Activated CD4-positive, alpha-beta memory T cell treated with anti-CD3 and anti-CD28 coated beads, Interleukin-2, amount 10 ng/mL, durations not matched to agents 7 days and 5 days (primary cell): ENCODE measurements around the gene TRIM45. TPM values are rescaled to one million over a fixed set of nuclear protein-coding genes. Genes with fewer than 3 reads are reported as not detected.

Experiments used
- CTCF ChIA-PET: fragments of 350-600 bp; sonication (Branson Sonifier 250); formaldehyde crosslinking; loops from one replicate; lab custom pipeline; 2021; ENCODE audit warnings: antibody characterized with exemption, inconsistent platforms; lab: Charles Lee
- POLR2A ChIA-PET: fragments of 350-600 bp; sonication (Branson Sonifier 250); formaldehyde crosslinking; loops from one replicate; lab custom pipeline; 2021; ENCODE audit warnings: antibody characterized with exemption; lab: Charles Lee
- DNase-seq: peaks from one replicate; pipeline ENCODE4 v3.0.0-alpha.2; 2020
- H3K27ac Mint-ChIP-seq: one replicate; pipeline ENCODE4 v1.8.0; 2021; ENCODE audit warnings: mild to moderate bottlenecking, mixed read lengths
- H3K27me3 Mint-ChIP-seq: one replicate; pipeline ENCODE4 v1.8.0; 2021; ENCODE audit warnings: mixed read lengths
- H3K36me3 Mint-ChIP-seq: one replicate; pipeline ENCODE4 v1.8.0; 2021; ENCODE audit warnings: low read depth, mixed read lengths
- H3K4me1 Mint-ChIP-seq: one replicate; pipeline ENCODE4 v1.8.0; 2021; ENCODE audit warnings: mixed read lengths
- H3K4me3 Mint-ChIP-seq: one replicate; pipeline ENCODE4 v1.8.0; 2021; ENCODE audit warnings: mild to moderate bottlenecking, mixed read lengths
- H3K9me3 Mint-ChIP-seq: one replicate; pipeline ENCODE4 v1.8.0; 2021; ENCODE audit warnings: mixed read lengths
- total RNA-seq, 2 experiments: library from RNA; stranded (reverse); gene quantifications; one replicate each; pipeline ENCODE4 v1.2.3, GENCODE V29; 2021

TRIM45 gene
- total RNA-seq, 2 experiments from 2014 or later: 0.55 to 0.78 TPM

- no peaks in the 10 kb centered on the region for H3K4me1 Mint-ChIP-seq
These were observed 24.5 kb upstream of the TRIM45 start for GRCh38 chr1:117146072-117146471.

GRCh38 chr1:117143871-117144270, 22.3 kb upstream of the TRIM45 start:
- no peak overlapping the region for H3K4me3 Mint-ChIP-seq
- no peaks in the 10 kb centered on the region for H3K36me3 Mint-ChIP-seq
- no peaks in the 10 kb centered on the region for H3K4me1 Mint-ChIP-seq
- H3K27ac Mint-ChIP-seq: no peak overlapping the region
- CTCF ChIA-PET: no interaction called here
- no peaks in the 10 kb centered on the region for H3K9me3 Mint-ChIP-seq
- no peak for DNase-seq
- POLR2A ChIA-PET: no interaction called here
- H3K27me3 Mint-ChIP-seq: peaks cover 12% of the 10 kb centered on the region

More at GRCh38 chr1:117146072-117146471, 24.5 kb upstream of the TRIM45 start:
- POLR2A ChIA-PET: no interaction called here
- H3K27me3 Mint-ChIP-seq: peaks cover 14% of the 10 kb centered on the region
- no peak overlapping the region for H3K27ac Mint-ChIP-seq
- no peaks in the 10 kb centered on the region for H3K36me3 Mint-ChIP-seq
- no peak for DNase-seq
- no peak overlapping the region for H3K4me3 Mint-ChIP-seq
- H3K9me3 Mint-ChIP-seq: no peaks in the 10 kb centered on the region
- CTCF ChIA-PET: no interaction called here

GRCh38 chr1:117143172-117143571, 21.6 kb upstream of the TRIM45 start:
- CTCF ChIA-PET: no interaction called here
- DNase-seq: no peak
- Mint-ChIP-seq H3K27ac (no peak overlapping the region), H3K4me1 (no peaks in the 10 kb centered on the region), H3K27me3 (peaks cover 12% of the 10 kb centered on the region), H3K9me3 (no peaks in the 10 kb centered on the region), H3K4me3 (no peak overlapping the region), H3K36me3 (no peaks in the 10 kb centered on the region)
- POLR2A ChIA-PET: no interaction called here

GRCh38 chr1:117142200-117142599, 20.7 kb upstream of the TRIM45 start:
- Mint-ChIP-seq H3K4me1 (no peaks in the 10 kb centered on the region), H3K27me3 (peaks cover 10% of the 10 kb centered on the region), H3K36me3 (no peaks in the 10 kb centered on the region), H3K9me3 (no peaks in the 10 kb centered on the region), H3K4me3 (no peak overlapping the region), H3K27ac (no peak overlapping the region)
- POLR2A ChIA-PET: no interaction called here
- CTCF ChIA-PET: no interaction called here
- DNase-seq: no peak

- CTCF ChIA-PET: no interaction called here
- peaks cover 8% of the 10 kb centered on the region for H3K27me3 Mint-ChIP-seq
- no peak for DNase-seq
- POLR2A ChIA-PET: no interaction called here
- no peaks in the 10 kb centered on the region for H3K9me3 Mint-ChIP-seq
- no peaks in the 10 kb centered on the region for H3K36me3 Mint-ChIP-seq
- no peak overlapping the region for H3K4me3 Mint-ChIP-seq
- H3K4me1 Mint-ChIP-seq: no peaks in the 10 kb centered on the region
- no peak overlapping the region for H3K27ac Mint-ChIP-seq
These were observed 17.0 kb upstream of the TRIM45 start for GRCh38 chr1:117138561-117138960.

GRCh38 chr1:117138106-117138505, 16.6 kb upstream of the TRIM45 start:
- no peak for DNase-seq
- Mint-ChIP-seq H3K9me3 (no peaks in the 10 kb centered on the region), H3K4me3 (no peak overlapping the region), H3K36me3 (no peaks in the 10 kb centered on the region), H3K27me3 (peaks cover 8% of the 10 kb centered on the region), H3K4me1 (no peaks in the 10 kb centered on the region), H3K27ac (no peak overlapping the region)
- ChIA-PET CTCF (interaction anchor here (0.7 kb wide), 1 partner anchor 9 kb away, joined by 4 read pairs; no protein-coding TSS in a partner anchor), POLR2A (no interaction called here)

GRCh38 chr1:117137281-117137855, 15.8 kb upstream of the TRIM45 start:
- DNase-seq: no peak
- POLR2A ChIA-PET: no interaction called here
- no peak overlapping the region for H3K4me3 Mint-ChIP-seq
- no peak overlapping the region for H3K27ac Mint-ChIP-seq
- no peaks in the 10 kb centered on the region for H3K9me3 Mint-ChIP-seq
- H3K4me1 Mint-ChIP-seq: no peaks in the 10 kb centered on the region
- H3K27me3 Mint-ChIP-seq: peaks cover 8% of the 10 kb centered on the region
- CTCF ChIA-PET: interaction anchor here (0.7 to 1.1 kb wide), 2 partner anchors 9 to 412 kb away, joined by 3 to 4 read pairs; no protein-coding TSS in a partner anchor
- H3K36me3 Mint-ChIP-seq: no peaks in the 10 kb centered on the region

- Mint-ChIP-seq H3K4me1 (no peaks in the 10 kb centered on the region), H3K27ac (no peak overlapping the region), H3K4me3 (no peak overlapping the region), H3K27me3 (peaks cover 10% of the 10 kb centered on the region), H3K9me3 (no peaks in the 10 kb centered on the region), H3K36me3 (no peaks in the 10 kb centered on the region)
- DNase-seq: no peak
- POLR2A ChIA-PET: no interaction called here
- CTCF ChIA-PET: interaction anchor here (1.1 kb wide), 1 partner anchor 412 kb away, joined by 3 read pairs; no protein-coding TSS in a partner anchor
These were observed 15.2 kb upstream of the TRIM45 start for GRCh38 chr1:117136749-117137148.

- POLR2A ChIA-PET: no interaction called here
- no peak overlapping the region for H3K27ac Mint-ChIP-seq
These were observed 13.8 kb upstream of the TRIM45 start for GRCh38 chr1:117135329-117135728.

GRCh38 chr1:117130526-117130925, 9.0 kb upstream of the TRIM45 start:
- ChIA-PET CTCF (no interaction called here), POLR2A (no interaction called here)
- H3K9me3 Mint-ChIP-seq: no peaks in the 10 kb centered on the region
- H3K27me3 Mint-ChIP-seq: peaks cover 25% of the 10 kb centered on the region
- no peaks in the 10 kb centered on the region for H3K4me1 Mint-ChIP-seq
- H3K27ac Mint-ChIP-seq: no peak overlapping the region
- no peaks in the 10 kb centered on the region for H3K36me3 Mint-ChIP-seq
- H3K4me3 Mint-ChIP-seq: no peak overlapping the region
- no peak for DNase-seq

More at GRCh38 chr1:117135329-117135728, 13.8 kb upstream of the TRIM45 start:
- CTCF ChIA-PET: no interaction called here
- Mint-ChIP-seq H3K27me3 (peaks cover 10% of the 10 kb centered on the region), H3K4me1 (no peaks in the 10 kb centered on the region), H3K36me3 (no peaks in the 10 kb centered on the region), H3K9me3 (no peaks in the 10 kb centered on the region), H3K4me3 (no peak overlapping the region)
- no peak for DNase-seq

GRCh38 chr1:117128323-117129079, 7.0 kb upstream of the TRIM45 start:
- Mint-ChIP-seq H3K27ac (no peak overlapping the region), H3K4me3 (no peak overlapping the region), H3K27me3 (peaks cover 17% of the 10 kb centered on the region), H3K36me3 (no peaks in the 10 kb centered on the region), H3K4me1 (no peaks in the 10 kb centered on the region), H3K9me3 (no peaks in the 10 kb centered on the region)
- DNase-seq: no peak
- CTCF ChIA-PET: interaction anchor here (0.7 to 2.7 kb wide), 20 partner anchors 8 to 630 kb away, joined by 3 to 39 read pairs (median 3); no protein-coding TSS in a partner anchor
- POLR2A ChIA-PET: interaction anchor here (1.0 to 1.4 kb wide), 5 partner anchors 57 to 554 kb away, joined by 3 read pairs; partner anchors contain the start of gene TTF2

- no peaks in the 10 kb centered on the region for H3K4me1 Mint-ChIP-seq
- peaks cover 21% of the 10 kb centered on the region for H3K27me3 Mint-ChIP-seq
- no peaks in the 10 kb centered on the region for H3K36me3 Mint-ChIP-seq
- no peak overlapping the region for H3K27ac Mint-ChIP-seq
- no peaks in the 10 kb centered on the region for H3K9me3 Mint-ChIP-seq
- ChIA-PET CTCF (interaction anchor here (0.6 to 2.7 kb wide), 5 partner anchors 7 to 532 kb away, joined by 3 to 39 read pairs (median 4); no protein-coding TSS in a partner anchor), POLR2A (no interaction called here)
- DNase-seq: no peak
- H3K4me3 Mint-ChIP-seq: no peak overlapping the region
These were observed 6.2 kb upstream of the TRIM45 start for GRCh38 chr1:117127795-117128194.

- H3K27ac Mint-ChIP-seq: no peak overlapping the region
- DNase-seq: no peak
- H3K36me3 Mint-ChIP-seq: no peaks in the 10 kb centered on the region
- no peaks in the 10 kb centered on the region for H3K9me3 Mint-ChIP-seq
- peaks cover 3% of the 10 kb centered on the region for H3K4me1 Mint-ChIP-seq
- ChIA-PET POLR2A (interaction anchor here (0.6 kb wide), 1 partner anchor 823 kb away, joined by 3 read pairs; no protein-coding TSS in a partner anchor), CTCF (no interaction called here)
- H3K4me3 Mint-ChIP-seq: no peak overlapping the region
- peaks cover 26% of the 10 kb centered on the region for H3K27me3 Mint-ChIP-seq
These were observed 3.1 kb upstream of the TRIM45 start for GRCh38 chr1:117124661-117125060.
